ENCODE data around the gene MAN2C1.
"Not testable (repeated sequence)": the region's sequence is repeated elsewhere in the genome, so short reads cannot be mapped to it uniquely, and the experiment has no call there.

MAN2C1 gene

DNA sequence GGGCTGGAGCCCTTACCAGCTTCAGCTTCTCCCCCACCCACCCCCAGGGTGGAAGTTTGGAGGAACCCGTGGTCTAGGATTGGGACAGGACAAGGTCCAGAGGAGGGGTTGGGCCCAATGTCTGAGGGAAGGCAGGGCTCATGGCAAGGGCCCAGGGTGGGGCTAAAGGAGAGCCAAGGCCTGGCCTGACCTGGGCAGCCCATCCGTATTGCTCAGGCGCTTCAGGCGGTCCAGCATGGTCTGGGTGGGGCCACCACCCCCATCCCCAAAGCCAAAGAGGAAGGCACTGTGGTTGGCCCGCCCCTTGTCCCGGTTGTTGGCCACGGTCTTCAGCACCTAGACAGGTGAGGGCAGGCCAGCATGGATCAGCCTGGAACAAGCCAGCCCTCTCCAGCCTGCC lies 7.6 kb downstream of the MAN2C1 start:
- no peak for DNase-seq

DNA sequence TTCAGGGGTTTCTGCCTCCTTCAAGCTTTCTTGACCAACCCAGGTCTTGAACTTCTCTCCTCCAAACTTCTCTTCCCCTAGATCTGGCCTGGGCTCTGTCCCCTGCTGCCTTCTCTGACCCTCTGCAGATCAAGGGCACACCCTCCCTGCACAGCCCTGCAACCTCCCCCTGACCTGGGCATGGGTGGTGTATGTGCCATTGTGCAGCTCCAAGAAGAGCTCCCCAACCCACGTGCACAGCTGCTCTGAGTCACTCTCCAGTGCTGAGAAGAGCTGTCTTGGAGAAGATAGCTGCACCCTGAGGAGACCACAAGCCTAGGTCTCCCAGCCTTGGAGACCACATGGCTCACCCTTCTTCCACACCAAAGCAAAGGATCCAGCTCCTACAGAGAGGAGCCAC lies 8.0 kb downstream of the MAN2C1 start:
- no peak for DNase-seq

DNA sequence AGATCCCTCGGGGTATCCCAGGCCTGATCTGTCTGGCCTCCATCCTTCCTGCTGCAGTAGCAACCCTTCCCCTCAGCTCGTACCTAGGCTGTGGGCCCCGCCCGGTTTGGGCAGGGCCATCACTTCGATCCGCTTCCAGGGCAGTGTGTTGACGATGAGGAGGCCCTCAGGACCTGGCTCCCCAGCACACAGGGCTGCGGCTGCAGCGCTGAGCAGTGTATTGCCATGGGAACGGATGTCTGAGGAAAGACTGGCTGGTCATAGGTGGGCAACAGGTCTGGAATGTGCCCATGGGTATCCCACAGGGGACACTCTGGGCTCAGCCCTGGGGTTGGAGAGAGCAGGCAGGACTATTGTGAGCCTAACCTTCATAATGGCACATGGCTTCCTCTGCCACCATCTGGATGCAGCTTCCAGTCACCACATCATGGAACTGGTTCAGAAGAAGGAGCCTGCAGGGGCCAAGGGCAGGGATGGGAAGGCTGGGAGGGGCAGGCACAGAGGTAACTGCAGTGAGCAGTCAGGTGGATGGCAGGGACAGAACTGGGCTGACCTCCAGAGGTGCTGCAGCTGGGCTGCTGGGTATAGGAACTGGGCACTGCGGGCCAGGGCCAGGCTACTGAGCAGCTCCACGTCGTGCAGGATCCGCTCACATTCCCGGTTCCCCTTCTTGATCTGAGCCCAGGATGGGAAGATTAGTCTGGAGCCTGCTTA lies 8.7 kb downstream of the MAN2C1 start:
- DNase-seq: no peak

- no peak for DNase-seq
Observed at GRCh38 chr15:75358771-75359536, 9.5 kb downstream of the MAN2C1 start.

DNA sequence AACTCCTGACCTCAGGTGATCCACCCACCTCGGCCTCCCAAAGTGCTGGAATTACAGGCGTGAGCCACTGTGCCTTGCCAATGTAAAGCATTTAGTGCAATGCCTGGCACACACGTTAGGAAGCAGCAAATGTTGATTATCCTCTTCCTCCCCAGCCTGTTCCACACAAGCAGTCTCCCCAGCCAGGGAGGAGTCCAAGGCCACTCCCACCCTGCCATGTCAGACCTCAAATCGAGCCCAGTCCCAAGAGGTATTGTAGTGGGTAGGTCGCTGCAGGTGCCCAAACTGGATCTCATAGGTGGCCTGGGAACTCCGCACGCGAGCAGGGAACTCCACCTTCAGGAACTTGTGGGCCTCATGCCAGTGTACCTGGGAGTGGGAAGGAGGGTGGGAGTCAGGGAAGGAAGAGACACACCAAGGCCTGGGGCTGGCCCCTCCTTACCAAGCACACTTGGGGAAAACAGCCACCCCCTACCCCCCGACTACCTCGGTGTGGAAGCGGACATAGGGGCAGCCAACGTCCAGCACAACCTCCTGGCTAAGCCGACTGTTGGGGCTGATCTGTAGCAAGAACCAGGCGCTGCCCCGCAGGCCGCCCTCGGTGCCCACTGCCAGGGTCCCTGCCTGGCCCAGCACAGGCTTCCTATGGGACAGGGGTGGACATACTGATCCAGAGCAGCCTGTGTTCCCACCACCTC lies 10.3 kb downstream of the MAN2C1 start:
- DNase-seq: no peak

GRCh38 chr15:75356517-75356916 lies 11.9 kb downstream of the MAN2C1 start:
- DNase-seq: no peak

- DNase-seq: no peak
Observed at GRCh38 chr15:75356006-75356405, 12.4 kb downstream of the MAN2C1 start.

- DNase-seq: no peak
Observed at GRCh38 chr15:75355369-75355768, 13.0 kb downstream of the MAN2C1 start.

DNA sequence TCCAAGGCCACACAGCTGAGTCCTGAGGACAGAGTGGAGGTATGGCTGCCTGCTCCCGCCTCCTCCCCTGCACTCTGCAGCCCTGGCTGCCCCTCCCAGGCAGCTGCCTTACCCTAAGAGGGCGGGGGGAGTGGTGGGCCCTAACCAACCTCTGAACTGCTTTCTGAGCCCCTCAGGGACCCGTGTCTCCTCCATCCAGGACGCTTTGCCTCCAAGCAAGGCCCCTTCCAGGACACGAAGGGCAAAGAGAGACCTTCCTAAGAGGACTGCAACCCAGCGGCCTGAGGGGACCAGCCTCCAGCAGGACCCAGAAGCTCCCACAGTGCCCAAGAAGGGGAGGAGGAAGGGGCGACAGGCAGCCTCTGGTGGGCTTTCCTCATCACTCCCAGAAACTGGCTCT lies 14.0 kb downstream of the MAN2C1 start:
- no peak for DNase-seq

- DNase-seq: no peak
Observed at GRCh38 chr15:75353604-75354003, 14.8 kb downstream of the MAN2C1 start.

- no peak for DNase-seq
Observed at GRCh38 chr15:75352186-75353080, 16.0 kb downstream of the MAN2C1 start.

DNA sequence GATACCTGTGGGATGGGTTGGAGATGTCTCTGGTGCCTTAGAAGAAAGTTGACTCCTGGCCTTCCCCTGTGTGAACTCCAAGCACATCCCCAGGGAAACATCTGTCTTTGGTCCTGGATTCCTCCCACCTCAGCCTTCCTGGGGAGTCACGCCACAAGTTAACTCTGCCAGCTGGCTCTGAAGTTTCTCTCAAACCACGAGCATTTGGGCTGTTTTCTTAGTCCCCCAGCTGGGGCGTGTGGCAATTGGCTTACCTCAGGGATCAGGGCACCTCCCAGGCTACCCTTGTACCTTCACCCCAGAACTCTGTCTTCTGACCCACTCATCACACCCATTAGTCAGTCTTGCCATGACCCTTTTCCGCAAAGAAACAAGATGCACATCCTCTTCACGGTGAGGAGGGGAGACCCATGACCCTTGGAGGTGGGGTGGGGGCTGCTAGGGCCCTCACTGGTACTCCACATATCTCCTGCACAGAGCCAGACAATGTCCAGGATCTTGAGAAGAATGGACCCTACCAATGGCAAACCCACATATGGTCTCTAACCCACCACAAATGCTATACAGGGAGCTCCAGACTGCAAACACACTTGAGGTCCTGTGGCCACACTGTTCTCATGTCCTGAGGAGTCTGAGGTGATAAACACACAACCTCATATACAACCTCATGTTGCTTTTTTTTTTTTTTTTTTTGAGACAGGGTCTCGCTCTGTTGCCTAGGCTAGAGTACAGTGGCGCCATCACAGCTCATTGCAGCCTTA lies 17.6 kb downstream of the MAN2C1 start:
- no peak for DNase-seq

GRCh38 chr15:75349851-75350588 lies 18.4 kb downstream of the MAN2C1 start:
- DNase-seq: no peak

DNA sequence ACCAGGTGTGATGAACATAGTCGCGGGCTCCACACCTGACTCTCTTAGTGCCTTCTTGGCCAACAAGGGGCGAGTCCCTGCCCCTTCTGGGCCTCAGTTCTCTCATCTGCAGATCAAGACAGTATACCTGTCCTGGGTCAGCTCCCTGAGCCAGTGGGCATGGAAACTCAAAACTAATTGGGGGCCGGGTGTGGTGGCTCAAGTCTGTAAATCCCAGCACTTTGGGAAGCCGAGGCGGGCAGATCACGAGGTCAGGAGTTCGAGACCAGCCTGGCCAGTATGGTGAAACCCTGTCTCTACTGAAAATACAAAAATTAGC lies 19.1 kb downstream of the MAN2C1 start:
- not testable (repeated sequence) for DNase-seq

GRCh38 chr15:75348562-75349350 lies 19.7 kb downstream of the MAN2C1 start:
- DNase-seq: no peak

DNA sequence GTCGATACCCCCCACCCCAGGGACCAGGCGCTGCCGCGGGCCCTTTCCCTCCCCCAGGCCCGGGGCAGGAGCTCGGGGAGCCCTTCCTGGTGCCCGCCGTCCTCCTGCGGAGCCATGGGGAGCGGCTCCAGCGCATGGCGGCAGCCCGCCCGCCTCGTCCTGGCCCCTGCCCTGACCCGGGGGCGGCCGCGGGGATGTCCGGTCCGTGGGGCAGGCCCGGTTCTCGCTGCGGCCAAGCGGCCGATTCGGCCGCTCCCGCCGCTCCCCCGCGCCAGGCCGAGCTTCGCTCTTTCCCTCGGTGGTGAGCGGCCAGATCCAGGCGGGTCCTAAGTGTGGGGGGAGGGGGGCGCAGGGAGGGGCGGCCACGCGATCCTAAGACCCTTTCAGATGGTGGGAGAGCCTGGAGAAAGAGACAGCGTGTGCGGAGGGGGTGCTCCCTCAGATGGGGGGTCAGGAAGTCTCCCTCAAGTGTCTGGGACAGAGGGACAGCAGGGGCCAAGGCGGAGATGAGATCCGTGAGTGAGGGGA lies 20.3 kb downstream of the MAN2C1 start:
- no peak for DNase-seq

GRCh38 chr15:75347222-75348033 lies 21.0 kb downstream of the MAN2C1 start:
- DNase-seq: peak; percentile 24

DNA sequence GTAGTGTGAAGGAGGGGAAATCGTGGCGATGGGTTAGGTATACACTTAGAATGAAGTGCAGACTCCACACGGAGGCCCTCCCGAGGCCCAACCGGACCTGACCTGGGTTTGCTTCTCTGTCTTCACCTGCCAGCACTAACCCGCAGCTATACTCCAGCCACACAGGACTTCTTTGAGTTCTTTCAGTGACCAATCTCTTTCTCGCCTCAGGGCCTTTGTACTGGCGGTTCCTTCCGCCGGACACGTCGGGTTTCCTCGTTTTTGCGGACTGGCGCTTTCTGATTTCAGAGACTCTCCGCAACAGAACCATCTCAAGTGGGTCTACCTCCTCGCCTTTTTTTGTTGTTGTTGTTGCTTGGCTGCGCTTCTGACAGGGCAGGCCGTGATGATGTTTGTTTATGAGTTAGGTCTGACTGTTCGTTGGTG lies 21.6 kb downstream of the MAN2C1 start, which contains the start of gene NEIL1:
TSS of gene NEIL1 (plus strand) at position 244 of the 426 bp plus-strand sequence. CDS start 1,867 bp downstream, outside the sequence.
- peak; percentile 55 for DNase-seq

DNA sequence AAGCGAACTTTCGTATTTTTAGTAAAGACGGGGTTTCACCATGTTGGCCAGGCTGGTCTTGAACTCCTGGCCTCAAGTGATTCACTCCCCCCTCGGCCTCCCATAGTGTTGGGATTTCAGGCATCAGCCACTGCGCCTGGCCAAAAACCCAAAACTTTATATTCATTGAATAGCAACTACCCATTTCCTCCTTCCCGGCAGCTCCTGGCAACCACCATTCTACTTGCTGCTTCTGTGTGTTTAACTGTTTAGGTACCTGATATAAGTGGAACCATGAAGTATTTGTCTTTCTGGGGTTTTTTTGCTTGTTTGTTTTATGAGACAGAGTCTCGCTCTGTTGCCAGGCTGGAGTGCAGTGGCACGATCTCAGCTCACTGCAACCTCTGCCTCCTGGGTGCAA lies 24.5 kb downstream of the MAN2C1 start:
- not testable (repeated sequence) for DNase-seq

Measured in NCI-H510A treated with DMSO at 0.1 percent for 48 hours (cell line).